Neuronal stem cell (in vitro differentiated cells): ENCODE data around the gene SPTA1.

Source experiments
- DNase-seq: peaks from one replicate; pipeline ENCODE4 v3.0.0-alpha.2; 2013; ENCODE audit warnings: low spot score
- H2AFZ ChIP-seq: one replicate; pipeline ENCODE4 v1.6.1; 2013; ENCODE audit warnings: mild to moderate bottlenecking, low read length, inconsistent platforms
- H2AK5ac ChIP-seq: 2 replicates; pipeline ENCODE4 v1.6.1; 2013; ENCODE audit warnings: low read depth, mild to moderate bottlenecking, inconsistent platforms, low read length, moderate library complexity, mixed read lengths
- H2BK120ac ChIP-seq: 2 replicates; pipeline ENCODE4 v1.6.1; 2013; ENCODE audit warnings: low read depth, mild to moderate bottlenecking, inconsistent platforms, low read length, moderate library complexity, mixed read lengths
- H2BK12ac ChIP-seq: one replicate; pipeline ENCODE4 v1.6.1; 2013; ENCODE audit warnings: low read length, inconsistent platforms
- H2BK15ac ChIP-seq: 2 replicates; pipeline ENCODE4 v1.6.1; 2013; ENCODE audit warnings: mild to moderate bottlenecking, low read length, inconsistent platforms, mixed read lengths
- H2BK5ac ChIP-seq: one replicate; pipeline ENCODE4 v1.6.1; 2013; ENCODE audit warnings: inconsistent platforms, mild to moderate bottlenecking, low read length, moderate library complexity
- H3K14ac ChIP-seq: one replicate; pipeline ENCODE4 v1.6.1; 2013; ENCODE audit warnings: low read length, inconsistent platforms
- H3K18ac ChIP-seq: 2 replicates; pipeline ENCODE4 v1.6.1; 2013; ENCODE audit warnings: low read length, inconsistent platforms
- H3K23ac ChIP-seq: 2 replicates; pipeline ENCODE4 v1.6.1; 2013; ENCODE audit warnings: low read depth, mild to moderate bottlenecking, mixed read lengths, low read length, inconsistent platforms; ENCODE audit not compliant: poor library complexity
- H3K27ac ChIP-seq: replicated peaks from 3 replicates; pipeline ENCODE4 v1.5.1; 2013; ENCODE audit warnings: low read length, inconsistent platforms
- H3K27me3 ChIP-seq, 3 experiments: 2 replicates each; pipeline ENCODE4 v1.6.1; 2013; ENCODE audit warnings: low read length in 3 of 3, mild to moderate bottlenecking in 2 of 3, inconsistent platforms in 1 of 3, low read depth in 1 of 3, mixed read lengths in 1 of 3, moderate library complexity in 1 of 3; ENCODE audit not compliant: control insufficient read depth in 3 of 3, insufficient read depth in 3 of 3
- H3K36me3 ChIP-seq, 2 donors: replicated peaks in 1 of 2; 2 replicates each; pipeline ENCODE4 v1.6.1; 2013; ENCODE audit warnings: low read length in 2 of 2; ENCODE audit not compliant: control insufficient read depth in 2 of 2, insufficient read depth in 2 of 2
- H3K4ac ChIP-seq: 2 replicates; pipeline ENCODE4 v1.6.1; 2013; ENCODE audit warnings: inconsistent platforms, mild to moderate bottlenecking, low read length, moderate library complexity
- H3K4me1 ChIP-seq, 2 donors: 1 replicate in 1 of 2; 2 replicates in 1 of 2; pipeline ENCODE4 v1.6.1; 2013; ENCODE audit warnings: low read length in 2 of 2, low read depth in 1 of 2; ENCODE audit not compliant: control insufficient read depth in 2 of 2, insufficient read depth in 1 of 2
- H3K4me2 ChIP-seq: one replicate; pipeline ENCODE4 v1.6.1; 2013; ENCODE audit warnings: mild to moderate bottlenecking, low read length, inconsistent platforms; ENCODE audit not compliant: insufficient read depth, poor library complexity, severe bottlenecking
- H3K4me3 ChIP-seq, 2 donors: 2 replicates each; pipeline ENCODE4 v1.5.1; 2013; ENCODE audit warnings: low read length in 2 of 2, mild to moderate bottlenecking in 2 of 2, inconsistent platforms in 1 of 2, moderate library complexity in 1 of 2
- H3K79me1 ChIP-seq: one replicate; pipeline ENCODE4 v1.6.1; 2013; ENCODE audit warnings: low read depth, mild to moderate bottlenecking, inconsistent platforms, low read length, moderate library complexity
- H3K9ac ChIP-seq: one replicate; pipeline ENCODE4 v1.6.1; 2013; ENCODE audit warnings: mild to moderate bottlenecking, low read depth, low read length, inconsistent platforms; ENCODE audit not compliant: poor library complexity
- H3K9me3 ChIP-seq, 2 donors: replicated peaks in 1 of 2; 2 replicates each; pipeline versions ENCODE3 to v1.6.1; 2013; ENCODE audit warnings: low read length in 2 of 2, mild to moderate bottlenecking in 2 of 2, inconsistent platforms in 1 of 2, low read depth in 1 of 2, mixed read lengths in 1 of 2, moderate library complexity in 1 of 2; ENCODE audit not compliant: control insufficient read depth in 2 of 2, insufficient read depth in 1 of 2
- H4K8ac ChIP-seq: one replicate; pipeline ENCODE4 v1.6.1; 2013; ENCODE audit warnings: low read depth, mild to moderate bottlenecking, inconsistent platforms, low read length, moderate library complexity
- H4K91ac ChIP-seq: one replicate; pipeline ENCODE4 v1.6.1; 2013; ENCODE audit warnings: low read length, low read depth, mild to moderate bottlenecking, inconsistent platforms; ENCODE audit not compliant: poor library complexity
- WGBS, 2 donors: extraction: QIAGEN DNeasy Blood & Tissue Kit; methylation state at CpG; one replicate each; pipeline ENCODE4 v1.1.7; 2013; ENCODE audit warnings: missing lambda C conversion rate in 2 of 2, mixed read lengths in 1 of 2; ENCODE audit not compliant: insufficient read length in 2 of 2, insufficient replicate concordance in 1 of 2; ENCODE audit errors: extremely low coverage in 2 of 2; 5-methylcytosine and 5-hydroxymethylcytosine counted together

SPTA1 gene

GRCh38 chr1:158730453-158730852, 43.9 kb upstream of the SPTA1 start:
- no peaks in the 10 kb centered on the region for H3K4me1 ChIP-seq
- no peak overlapping the region for H3K4ac ChIP-seq
- H2BK12ac ChIP-seq, result no peak overlapping the region
- no peaks in the 10 kb centered on the region for H3K36me3 ChIP-seq
- no peak overlapping the region for H3K14ac ChIP-seq
- no peak overlapping the region for H4K8ac ChIP-seq
- no peak overlapping the region for H3K4me2 ChIP-seq
- WGBS, 2 donors, result no CpG with 5 or more reads among the region's 4 CpGs
- no peak overlapping the region for H3K9ac ChIP-seq
- H2AK5ac ChIP-seq, result no peak overlapping the region
- H2AFZ ChIP-seq, result no peak overlapping the region
- no peak overlapping the region for H3K18ac ChIP-seq
- H2BK120ac ChIP-seq, result no peak overlapping the region
- H3K9me3 ChIP-seq, result no peaks in the 10 kb centered on the region
- H4K91ac ChIP-seq, result no peak overlapping the region
- DNase-seq, result no peak
- no peak overlapping the region for H3K23ac ChIP-seq
- H3K79me1 ChIP-seq, result no peaks in the 10 kb centered on the region
- no peak overlapping the region for H2BK5ac ChIP-seq
- H2BK15ac ChIP-seq, result no peak overlapping the region
- no peak overlapping the region for H3K27ac ChIP-seq
- H3K27me3 ChIP-seq, result no peaks in the 10 kb centered on the region
- no peak overlapping the region for H3K4me3 ChIP-seq

GRCh38 chr1:158728510-158729225, 42.2 kb upstream of the SPTA1 start:
- H3K79me1 ChIP-seq, result no peaks in the 10 kb centered on the region

GRCh38 chr1:158724442-158724841, 37.9 kb upstream of the SPTA1 start:
- no peak overlapping the region for H2BK120ac ChIP-seq
- no peak overlapping the region for H3K4me3 ChIP-seq
- WGBS, 2 donors, result no CpG with 5 or more reads among the region's 5 CpGs

More at GRCh38 chr1:158728510-158729225, 42.2 kb upstream of the SPTA1 start:
- Histone ChIP-seq H3K4ac (no peak overlapping the region), H3K27ac (no peak overlapping the region), H3K9ac (no peak overlapping the region), H2BK15ac (no peak overlapping the region), H3K4me2 (no peak overlapping the region), H4K8ac (no peak overlapping the region), H3K18ac (no peak overlapping the region), H2BK5ac (no peak overlapping the region), H3K27me3 (no peaks in the 10 kb centered on the region), H4K91ac (no peak overlapping the region), H2AFZ (no peak overlapping the region), H2AK5ac (no peak overlapping the region), H3K23ac (no peak overlapping the region), H3K4me3 (no peak overlapping the region), H3K36me3 (no peaks in the 10 kb centered on the region), H3K9me3 (no peaks in the 10 kb centered on the region), H2BK12ac (no peak overlapping the region), H3K14ac (no peak overlapping the region), H2BK120ac (no peak overlapping the region), H3K4me1 (no peaks in the 10 kb centered on the region)
- WGBS, 2 donors, result no CpG with 5 or more reads among the region's 3 CpGs
- DNase-seq, result no peak

GRCh38 chr1:158720620-158721019, 34.1 kb upstream of the SPTA1 start, which contains the start of gene OR6K3:
Gene OR6K3 (minus strand): TSS chr1:158720720. CDS start chr1:158718115, 2,605 bp downstream.
- Histone ChIP-seq H2BK15ac (no peak within 1 kb of the TSS), H4K91ac (no peak within 1 kb of the TSS), H3K18ac (no peak within 1 kb of the TSS), H3K27ac (no peak within 1 kb of the TSS), H3K23ac (no peak within 1 kb of the TSS), H4K8ac (no peak within 1 kb of the TSS), H3K4ac (no peak within 1 kb of the TSS), H2BK5ac (no peak within 1 kb of the TSS), H2BK120ac (no peak within 1 kb of the TSS), H3K4me3 (no peak within 1 kb of the TSS), H2AK5ac (no peak within 1 kb of the TSS), H2BK12ac (no peak within 1 kb of the TSS), H3K36me3 (no peaks in the 10 kb centered on the region), H3K79me1 (no peaks in the 10 kb centered on the region), H3K4me1 (no peaks in the 10 kb centered on the region), H3K9ac (no peak within 1 kb of the TSS), H3K9me3 (no peaks in the 10 kb centered on the region), H3K14ac (no peak within 1 kb of the TSS), H3K27me3 (no peaks in the 10 kb centered on the region), H2AFZ (no peak within 1 kb of the TSS), H3K4me2 (no peak within 1 kb of the TSS)
- no peak for DNase-seq
- no CpG with 5 or more reads among the region's 2 CpGs for WGBS, 2 donors

More at GRCh38 chr1:158724442-158724841, 37.9 kb upstream of the SPTA1 start:
- no peaks in the 10 kb centered on the region for H3K4me1 ChIP-seq
- H3K4ac ChIP-seq, result no peak overlapping the region
- H3K9me3 ChIP-seq, result no peaks in the 10 kb centered on the region
- no peaks in the 10 kb centered on the region for H3K36me3 ChIP-seq
- no peak overlapping the region for H3K4me2 ChIP-seq
- no peak overlapping the region for H3K9ac ChIP-seq
- H2AFZ ChIP-seq, result no peak overlapping the region
- no peak for DNase-seq
- H3K27me3 ChIP-seq, result no peaks in the 10 kb centered on the region
- peak overlapping the region; percentile 45 for H4K8ac ChIP-seq
- H3K18ac ChIP-seq, result no peak overlapping the region
- no peak overlapping the region for H2BK12ac ChIP-seq
- no peak overlapping the region for H3K14ac ChIP-seq
- H3K79me1 ChIP-seq, result no peaks in the 10 kb centered on the region
- no peak overlapping the region for H3K23ac ChIP-seq
- H2BK15ac ChIP-seq, result no peak overlapping the region
- no peak overlapping the region for H3K27ac ChIP-seq
- H4K91ac ChIP-seq, result no peak overlapping the region
- no peak overlapping the region for H2BK5ac ChIP-seq
- H2AK5ac ChIP-seq, result no peak overlapping the region
